Smooth muscle cell (in vitro differentiated cells): ENCODE data around the gene CEMIP. TPM values are rescaled to one million over a fixed set of nuclear protein-coding genes. Genes with fewer than 3 reads are reported as not detected.

ENCODE experiments used
- DNase-seq: peaks from one replicate; lab custom pipeline; 2025; ENCODE audit not compliant: unreplicated experiment; lab: John Stamatoyannopoulos, UW
- H2AFZ ChIP-seq: fragments of 200-600 bp; sonication (generic); 2 replicates; pipeline ENCODE4 v1.6.0; 2016; ENCODE audit warnings: antibody characterized with exemption, low read depth, mild to moderate bottlenecking
- H3F3A ChIP-seq: fragments of 200-600 bp; sonication (generic); 2 replicates; pipeline ENCODE4 v1.6.0; 2017; ENCODE audit warnings: antibody characterized with exemption, low read depth
- H3K27ac ChIP-seq: fragments of 200-600 bp; sonication (generic); 2 replicates; pipeline ENCODE4 v1.5.1; 2016; ENCODE audit warnings: low read depth, mild to moderate bottlenecking
- H3K27me3 ChIP-seq: fragments of 200-600 bp; sonication (generic); 2 replicates; pipeline ENCODE4 v1.6.1; 2016; ENCODE audit warnings: low read depth, mild to moderate bottlenecking
- H3K36me3 ChIP-seq: fragments of 200-600 bp; sonication (generic); 2 replicates; pipeline ENCODE4 v1.5.1; 2016; ENCODE audit warnings: low read depth
- H3K4me1 ChIP-seq: fragments of 200-600 bp; sonication (generic); 2 replicates; pipeline ENCODE4 v1.5.1; 2016; ENCODE audit warnings: low read depth
- H3K4me2 ChIP-seq: fragments of 200-600 bp; sonication (generic); 2 replicates; pipeline ENCODE4 v1.6.0; 2016; ENCODE audit warnings: mild to moderate bottlenecking
- H3K4me3 ChIP-seq: fragments of 200-600 bp; sonication (generic); 2 replicates; pipeline ENCODE4 v1.5.1; 2016; ENCODE audit warnings: mild to moderate bottlenecking
- H3K79me2 ChIP-seq: fragments of 200-600 bp; sonication (generic); 2 replicates; pipeline ENCODE4 v1.6.0; 2016; ENCODE audit warnings: low read depth, mild to moderate bottlenecking
- H3K9ac ChIP-seq: fragments of 200-600 bp; sonication (generic); 2 replicates; pipeline ENCODE4 v1.6.0; 2016; ENCODE audit warnings: low read depth
- H3K9me3 ChIP-seq: fragments of 200-600 bp; sonication (generic); replicated peaks from 2 replicates; pipeline ENCODE4 v1.5.1; 2016; ENCODE audit warnings: low read depth
- H4K20me1 ChIP-seq: fragments of 200-600 bp; sonication (generic); 2 replicates; pipeline ENCODE4 v1.6.0; 2016; ENCODE audit warnings: low read depth
- CTCF ChIP-seq: fragments of 200-600 bp; sonication (generic); IDR thresholded peaks from 2 replicates; pipeline ENCODE4 v1.5.1; 2017; ENCODE audit warnings: borderline replicate concordance, mild to moderate bottlenecking, antibody characterized with exemption; ENCODE audit not compliant: insufficient read depth, poor library complexity, severe bottlenecking
- WGBS: methylation state at CpG from one replicate; pipeline ENCODE4 v1.1.7; 2016; ENCODE audit warnings: low lambda C conversion rate; 5-methylcytosine and 5-hydroxymethylcytosine counted together
- polyA plus RNA-seq: library from polyadenylated mRNA; unstranded; fragments of >200 nt; fragmentation: Nextera tagmentation; extraction: Ambion mirVana; gene quantifications from 2 replicates; pipeline ENCODE4 v1.2.1, GENCODE V29; 2016
- total RNA-seq: library from RNA; depleted of rRNA; stranded (reverse); fragments of >200 nt; gene quantifications from 2 replicates; pipeline ENCODE4 v1.2.3, GENCODE V29; 2014

Gene CEMIP
- total and polyA plus RNA-seq, 2 experiments from 2014 or later = 1.9 TPM

GRCh38 chr15:80783260-80783659 is 4.1 kb downstream of the CEMIP start:
- no peaks in the 10 kb centered on the region for H3K79me2 ChIP-seq
- peaks cover 9% of the 10 kb centered on the region for H4K20me1 ChIP-seq
- H3K27me3 ChIP-seq = peaks cover 49% of the 10 kb centered on the region
- no peak overlapping the region for H3K27ac ChIP-seq
- no peak overlapping the region for H3K9ac ChIP-seq
- no peak overlapping the region for H3K4me2 ChIP-seq
- H3K4me3 ChIP-seq = no peak overlapping the region
- no peaks in the 10 kb centered on the region for H3K36me3 ChIP-seq
- H3K9me3 ChIP-seq = no peaks in the 10 kb centered on the region
- H2AFZ ChIP-seq = no peak overlapping the region
- TF ChIP-seq CTCF = no peak
- no peak for DNase-seq
- no peaks in the 10 kb centered on the region for H3F3A ChIP-seq
- H3K4me1 ChIP-seq = peaks cover 12% of the 10 kb centered on the region

GRCh38 chr15:80785335-80785734 is 6.2 kb downstream of the CEMIP start:
- 79% methylated on average over 5 of the region's 5 CpGs for whole genome bisulfite sequencing
- Histone ChIP-seq H3K9ac (no peak overlapping the region), H2AFZ (no peak overlapping the region), H3K36me3 (no peaks in the 10 kb centered on the region), H3K4me2 (no peak overlapping the region), H3K27ac (no peak overlapping the region), H4K20me1 (peaks cover 1% of the 10 kb centered on the region), H3K4me3 (no peak overlapping the region), H3K27me3 (peaks cover 29% of the 10 kb centered on the region), H3K9me3 (no peaks in the 10 kb centered on the region), H3K79me2 (no peaks in the 10 kb centered on the region), H3K4me1 (peaks cover 2% of the 10 kb centered on the region), H3F3A (no peaks in the 10 kb centered on the region)
- TF ChIP-seq CTCF = no peak
- no peak for DNase-seq

- peaks cover 25% of the 10 kb centered on the region for H3K27me3 ChIP-seq
- H3K4me2 ChIP-seq = no peak overlapping the region
- no peaks in the 10 kb centered on the region for H3K36me3 ChIP-seq
- H3K9me3 ChIP-seq = no peaks in the 10 kb centered on the region
- H3K27ac ChIP-seq = no peak overlapping the region
- no peaks in the 10 kb centered on the region for H3K4me1 ChIP-seq
- WGBS = 94% methylated on average over 5 of the region's 5 CpGs
- H3K9ac ChIP-seq = no peak overlapping the region
- H3K4me3 ChIP-seq = no peak overlapping the region
- H2AFZ ChIP-seq = no peak overlapping the region
- no peaks in the 10 kb centered on the region for H3F3A ChIP-seq
- no peak for DNase-seq
- no peaks in the 10 kb centered on the region for H4K20me1 ChIP-seq
- H3K79me2 ChIP-seq = no peaks in the 10 kb centered on the region
- no peak for TF ChIP-seq CTCF
Measured at GRCh38 chr15:80785811-80786354, 6.7 kb downstream of the CEMIP start.

GRCh38 chr15:80787316-80787715 is 8.1 kb downstream of the CEMIP start:
- no peaks in the 10 kb centered on the region for H3K4me1 ChIP-seq
- no peak overlapping the region for H3K4me2 ChIP-seq
- no peaks in the 10 kb centered on the region for H3K36me3 ChIP-seq
- no peaks in the 10 kb centered on the region for H3K79me2 ChIP-seq
- no peak overlapping the region for H3K9ac ChIP-seq
- WGBS = 85% methylated on average over 3 of the region's 3 CpGs
- peaks cover 14% of the 10 kb centered on the region for H3K27me3 ChIP-seq
- H3K4me3 ChIP-seq = no peak overlapping the region
- H2AFZ ChIP-seq = no peak overlapping the region
- TF ChIP-seq CTCF = no peak
- no peaks in the 10 kb centered on the region for H3K9me3 ChIP-seq
- H3F3A ChIP-seq = no peaks in the 10 kb centered on the region
- no peak overlapping the region for H3K27ac ChIP-seq
- DNase-seq = no peak
- H4K20me1 ChIP-seq = no peaks in the 10 kb centered on the region
